HepG2 (cell line): ENCODE measurements around the gene AFF4. TPM values are rescaled to one million over a fixed set of nuclear protein-coding genes. Genes with fewer than 3 reads are reported as not detected.

Source experiments
- ETV5 ChIP-seq: IDR thresholded peaks from 2 replicates; pipeline ENCODE4 v1.6.1; 2018; ENCODE audit warnings: missing biosample characterization, missing genetic modification reagents, inconsistent platforms, borderline replicate concordance
- FOXJ3 ChIP-seq: sonication (generic); formaldehyde crosslinking; IDR thresholded peaks from 2 replicates; pipeline ENCODE4 v1.4.0; 2020; ENCODE audit warnings: missing genetic modification reagents, mild to moderate bottlenecking, borderline replicate concordance
- GABPA ChIP-seq, 2 experiments: IDR thresholded peaks; 2 replicates each; pipeline ENCODE4 v1.6.1; 2011 to 2016; ENCODE audit warnings: low read depth in 2 of 2, low read length in 1 of 2, missing biosample characterization in 1 of 2, missing genetic modification characterization in 1 of 2
- HDAC2 ChIP-seq: sonication (generic); formaldehyde crosslinking; IDR thresholded peaks from 2 replicates; pipeline ENCODE4 v1.4.0; 2020; ENCODE audit warnings: missing genetic modification reagents
- HNF1A ChIP-seq, 2 experiments: sonication (generic) in 1 of 2; formaldehyde crosslinking in 1 of 2; IDR thresholded peaks; 2 replicates each; pipeline versions ENCODE4 v1.4.0 to v1.6.1; 2016 to 2020; ENCODE audit warnings: borderline replicate concordance in 1 of 2, low read depth in 1 of 2, mild to moderate bottlenecking in 1 of 2, missing genetic modification reagents in 1 of 2
- KLF16 ChIP-seq, 2 experiments: sonication (generic) in 1 of 2; formaldehyde crosslinking in 1 of 2; IDR thresholded peaks; 2 replicates each; pipeline versions ENCODE4 v1.6.1 to v1.8.0; 2016 to 2023; ENCODE audit warnings: missing genetic modification reagents in 2 of 2, missing compliant biosample characterization in 1 of 2
- MAFK ChIP-seq, 2 experiments: IDR thresholded peaks in 1 of 2; conservative IDR thresholded peaks in 1 of 2; 2 replicates each; pipeline ENCODE4 v1.6.1; 2011; ENCODE audit warnings: improper control_type of control experiment in 2 of 2, low read length in 2 of 2
- MATR3 ChIP-seq: sonication (generic); formaldehyde crosslinking; IDR thresholded peaks from 2 replicates; pipeline ENCODE4 v1.4.0; 2020; ENCODE audit warnings: missing genetic modification reagents
- NCOA2 ChIP-seq: sonication (generic); formaldehyde crosslinking; IDR thresholded peaks from 2 replicates; pipeline ENCODE4 v1.8.0; 2022; ENCODE audit warnings: inconsistent platforms
- NR2F1 ChIP-seq, 2 experiments: fragments of 450-650 bp in 1 of 2; formaldehyde crosslinking in 1 of 2; IDR thresholded peaks; 2 replicates each; pipeline versions ENCODE4 v1.5.0 to v1.6.1; 2016 to 2020; ENCODE audit warnings: mild to moderate bottlenecking in 1 of 2, missing compliant biosample characterization in 1 of 2, missing genetic modification reagents in 1 of 2, moderate library complexity in 1 of 2
- RFX1 ChIP-seq: fragments of 450-650 bp; IDR thresholded peaks from 2 replicates; pipeline ENCODE4 v1.6.1; 2017
- SATB2 ChIP-seq: sonication (generic); formaldehyde crosslinking; IDR thresholded peaks from 2 replicates; pipeline ENCODE4 v1.5.0; 2020; ENCODE audit warnings: missing genetic modification reagents
- SETDB1 ChIP-seq: sonication (generic); formaldehyde crosslinking; IDR thresholded peaks from 2 replicates; pipeline ENCODE4 v1.5.1; 2020; ENCODE audit warnings: missing genetic modification reagents, mild to moderate bottlenecking, borderline replicate concordance
- SMAD1 ChIP-seq: sonication (generic); formaldehyde crosslinking; IDR thresholded peaks from 2 replicates; pipeline ENCODE4 v1.4.0; 2020; ENCODE audit warnings: missing genetic modification reagents, low read depth, mild to moderate bottlenecking, borderline replicate concordance
- TBX3 ChIP-seq: fragments of 450-650 bp; IDR thresholded peaks from 2 replicates; pipeline ENCODE4 v1.6.1; 2017; ENCODE audit warnings: antibody characterized with exemption, mild to moderate bottlenecking, inconsistent platforms, borderline replicate concordance
- ZKSCAN8 ChIP-seq: IDR thresholded peaks from 2 replicates; pipeline ENCODE4 v1.6.1; 2016; ENCODE audit warnings: borderline replicate concordance, missing genetic modification reagents, missing compliant biosample characterization
- ZNF10 ChIP-seq: sonication (generic); formaldehyde crosslinking; IDR thresholded peaks from 2 replicates; pipeline ENCODE4 v1.4.0; 2020; ENCODE audit warnings: mild to moderate bottlenecking, low read depth, missing genetic modification reagents, borderline replicate concordance
- ZNF124 ChIP-seq: sonication (generic); formaldehyde crosslinking; IDR thresholded peaks from 2 replicates; pipeline ENCODE4 v1.4.0; 2020; ENCODE audit warnings: missing genetic modification reagents
- ZNF232 ChIP-seq: sonication (generic); formaldehyde crosslinking; IDR thresholded peaks from 2 replicates; pipeline ENCODE4 v1.4.0; 2020; ENCODE audit warnings: missing genetic modification reagents, borderline replicate concordance
- ZNF430 ChIP-seq: sonication (generic); formaldehyde crosslinking; IDR thresholded peaks from 2 replicates; pipeline ENCODE4 v1.9.0; 2021; ENCODE audit warnings: mild to moderate bottlenecking, missing genetic modification reagents
- ZNF691 ChIP-seq: sonication (generic); formaldehyde crosslinking; IDR thresholded peaks from 2 replicates; pipeline ENCODE4 v1.4.0; 2020; ENCODE audit warnings: missing genetic modification reagents, low read depth, mild to moderate bottlenecking, borderline replicate concordance
- ZNF770 ChIP-seq: sonication (generic); formaldehyde crosslinking; IDR thresholded peaks from 2 replicates; pipeline ENCODE4 v1.5.0; 2020; ENCODE audit warnings: mild to moderate bottlenecking, missing genetic modification reagents
- ZNF792 ChIP-seq: IDR thresholded peaks from 2 replicates; pipeline ENCODE4 v1.6.1; 2016
- polyA plus RNA-seq, 8 experiments: library from polyadenylated mRNA; depleted of rRNA in 3 of 8; stranded (reverse) in 7 of 8; unstranded in 1 of 8; fragments of >200 nt; fragmentation: Illumina TruSeq in 4 of 8; extraction: Trizol in 4 of 8; gene quantifications; 2 replicates each; pipeline versions ENCODE4 v1.2.1 to v1.2.3, GENCODE V29; 2011 to 2016; ENCODE audit warnings: low read depth in 4 of 8, missing spikeins in 1 of 8, mixed read lengths in 1 of 8; ENCODE audit not compliant: insufficient read depth in 1 of 8
- total RNA-seq, 5 experiments: library from RNA; depleted of rRNA; stranded (reverse); fragments of >200 nt; fragmentation: Illumina TruSeq; extraction: Trizol; gene quantifications; 2 replicates each; pipeline ENCODE4 v1.2.3, GENCODE V29; 2016; ENCODE audit warnings: low read depth in 1 of 5

Gene AFF4
- total and polyA plus RNA-seq, 2 of the 13 experiments (the other 11 are each of a cell fraction or from before 2014, with no cell fraction given) = 22.1 to 25.5 TPM

GRCh38 chr5:132838516-132839282 is 124.7 kb downstream of the AFF4 start (continued):
- 0 out of 2 replicates have a peak, but pooled peaks have one; percentile 13 for TF ChIP-seq HNF1A (IDR thresholded peaks at IDR 0.05; ENCODE audit: low read depth)
- TF ChIP-seq HNF1A (CRISPR knock-in tag; IDR thresholded peaks at IDR 0.05; ENCODE audit: borderline replicate concordance) = no peak
- TF ChIP-seq ZNF232 = no peak
- TF ChIP-seq ZNF770 (CRISPR knock-in tag) = no peak
- no peak for TF ChIP-seq FOXJ3 (CRISPR knock-in tag)
- no peak for TF ChIP-seq ZNF124 (CRISPR knock-in tag)
- TF ChIP-seq MATR3 (CRISPR knock-in tag) = no peak
- no peak for TF ChIP-seq ZNF10 (CRISPR knock-in tag)
- TF ChIP-seq ZNF691 = no peak
- peak; percentile 23; the same call in 1 of the 2 replicates for TF ChIP-seq ETV5 (CRISPR knock-in tag)
- TF ChIP-seq ZNF430 (CRISPR knock-in tag) = no peak
- TF ChIP-seq ZNF792 (CRISPR knock-in tag) = peak; percentile 36; the same call in 1 of the 2 replicates
- TF ChIP-seq SATB2 = no peak
- no peak for TF ChIP-seq RFX1
- TF ChIP-seq MAFK (conservative IDR thresholded peaks at IDR 0.05 in 1 of 2, IDR thresholded peaks at IDR 0.05 in 1 of 2; ENCODE audit: low read length in 2 of 2) = no peak
- no peak for TF ChIP-seq SETDB1 (CRISPR knock-in tag)
- no peak for TF ChIP-seq SMAD1 (CRISPR knock-in tag)
- no peak for TF ChIP-seq GABPA (IDR thresholded peaks at IDR 0.05; ENCODE audit: low read depth, low read length)
- TF ChIP-seq GABPA (CRISPR knock-in tag; IDR thresholded peaks at IDR 0.05; ENCODE audit: low read depth) = no peak
- TF ChIP-seq ZKSCAN8 (CRISPR knock-in tag) = no peak
- TF ChIP-seq HDAC2 (CRISPR knock-in tag) = peak; percentile 53; the same call in 1 of the 2 replicates
- no peak for TF ChIP-seq TBX3
- no peak for TF ChIP-seq KLF16 (CRISPR knock-in tag; IDR thresholded peaks at IDR 0.05)
- TF ChIP-seq NR2F1 (CRISPR knock-in tag; IDR thresholded peaks at IDR 0.05) = 0 out of 4 replicates have a peak, but pooled peaks of 1 of the 2 experiments have one; percentile 22
- no peak for TF ChIP-seq NCOA2 (CRISPR knock-in tag)
